Measurements from ENCODE around the gene SETBP1. TPM values are rescaled to one million over a fixed set of nuclear protein-coding genes. Genes with fewer than 3 reads are reported as not detected.

The SETBP1 gene
- total and polyA plus RNA-seq, 9 of the 15 experiments (the other 6 are each of a cell fraction or from before 2014, with no cell fraction given), result under 0.01 to 0.13 (median 0.04) TPM

DNA sequence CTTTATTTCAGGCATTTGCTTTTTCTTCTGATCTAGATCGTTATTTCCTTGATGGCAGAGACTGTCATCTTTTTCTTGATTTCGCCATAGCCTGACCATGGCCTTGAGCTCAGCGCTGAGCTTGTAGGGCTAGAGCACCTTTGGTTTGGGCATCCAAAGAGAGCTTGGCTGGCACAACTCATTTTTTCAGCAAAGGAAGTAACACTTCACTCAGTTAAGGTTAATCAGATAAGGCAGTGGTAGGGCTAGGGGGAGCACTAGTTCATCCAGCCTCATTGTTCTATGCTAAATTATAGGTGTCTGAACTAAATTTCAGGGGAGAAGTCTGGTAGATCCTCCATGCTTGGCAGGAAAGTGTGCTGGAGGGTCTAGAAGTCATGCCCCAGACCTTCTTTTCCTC, 125.0 kb downstream of the SETBP1 start:
- WGBS (ENCODE audit: insufficient coverage, low coverage, missing lambda C conversion rate), result 0% methylated on average over 3 of the region's 3 CpGs
- no peaks in the 10 kb centered on the region for H3K4me1 ChIP-seq (replicated peaks in 1 of 2; ENCODE audit: control insufficient read depth in 2 of 2, insufficient read depth in 2 of 2, low read length in 2 of 2)
- in situ Hi-C loops (cut with MboI), result no loop called here
- no peak overlapping the region for H3K27ac ChIP-seq (ENCODE audit: extremely low read depth, low read depth, low read length)
- H3K9ac ChIP-seq (ENCODE audit: insufficient read depth in 1 of 2, low read depth in 2 of 2, low read length in 2 of 2), result no peak overlapping the region
- intact Hi-C loops (cut with micrococcal nuclease), result no loop called here
- FAIRE-seq, result no peak
- CTCF ChIA-PET (ENCODE audit: low intra/inter-chr PET ratio), result interaction anchor here (1.3 kb wide), 1 partner anchor 407 kb away, joined by 3 read pairs; no protein-coding TSS in a partner anchor
- H2AFZ ChIP-seq (ENCODE audit: low read depth, low read length), result no peak overlapping the region
- no peaks in the 10 kb centered on the region for H3K9me1 ChIP-seq (ENCODE audit: control insufficient read depth, insufficient read depth, low read length)
- ATAC-seq, result no peak
- TF ChIP-seq MTA3 (IDR thresholded peaks at IDR 0.05; ENCODE audit: borderline replicate concordance) (no peak), CXXC5 (CRISPR knock-in tag; IDR thresholded peaks at IDR 0.05) (no peak), CTBP1 (IDR thresholded peaks at IDR 0.05; ENCODE audit: borderline replicate concordance) (no peak), LARP7 (IDR thresholded peaks at IDR 0.05) (no peak), ZC3H11A (IDR thresholded peaks at IDR 0.05; ENCODE audit: low read depth, low read length) (no peak), HDAC1 (IDR thresholded peaks at IDR 0.05) (no peak), CBFA2T3 (IDR thresholded peaks at IDR 0.05) (no peak), SMAD3 (CRISPR knock-in tag; conservative IDR thresholded peaks at IDR 0.05) (no peak), SMARCC2 (IDR thresholded peaks at IDR 0.05; ENCODE audit: low read depth) (no peak)
- TF ChIP-seq, protein P1, sequence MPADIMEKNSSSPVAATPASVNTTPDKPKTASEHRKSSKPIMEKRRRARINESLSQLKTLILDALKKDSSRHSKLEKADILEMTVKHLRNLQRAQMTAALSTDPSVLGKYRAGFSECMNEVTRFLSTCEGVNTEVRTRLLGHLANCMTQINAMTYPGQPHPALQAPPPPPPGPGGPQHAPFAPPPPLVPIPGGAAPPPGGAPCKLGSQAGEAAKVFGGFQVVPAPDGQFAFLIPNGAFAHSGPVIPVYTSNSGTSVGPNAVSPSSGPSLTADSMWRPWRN (IDR thresholded peaks at IDR 0.05; ENCODE audit: low read depth), result no peak
- TF ChIP-seq, protein P2, sequence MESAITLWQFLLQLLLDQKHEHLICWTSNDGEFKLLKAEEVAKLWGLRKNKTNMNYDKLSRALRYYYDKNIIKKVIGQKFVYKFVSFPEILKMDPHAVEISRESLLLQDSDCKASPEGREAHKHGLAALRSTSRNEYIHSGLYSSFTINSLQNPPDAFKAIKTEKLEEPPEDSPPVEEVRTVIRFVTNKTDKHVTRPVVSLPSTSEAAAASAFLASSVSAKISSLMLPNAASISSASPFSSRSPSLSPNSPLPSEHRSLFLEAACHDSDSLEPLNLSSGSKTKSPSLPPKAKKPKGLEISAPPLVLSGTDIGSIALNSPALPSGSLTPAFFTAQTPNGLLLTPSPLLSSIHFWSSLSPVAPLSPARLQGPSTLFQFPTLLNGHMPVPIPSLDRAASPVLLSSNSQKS (CRISPR knock-in tag; IDR thresholded peaks at IDR 0.05), result no peak
- no peak for DNase-seq (ENCODE audit: extremely low read depth in 1 of 4, low spot score in 3 of 4)
- no peaks in the 10 kb centered on the region for H3K27me3 ChIP-seq (ENCODE audit: control insufficient read depth in 2 of 2, insufficient read depth in 2 of 2, low read length in 2 of 2)
- BruUV-seq (replicated peaks), result no TSS peak
- H3K79me2 ChIP-seq (ENCODE audit: control insufficient read depth, insufficient read depth, low read length), result no peaks in the 10 kb centered on the region
- H3K4me2 ChIP-seq (ENCODE audit: insufficient read depth, low read length), result no peak overlapping the region
- no peaks in the 10 kb centered on the region; the same call in 1 of the 2 replicates for H4K20me1 ChIP-seq (replicated peaks; ENCODE audit: control insufficient read depth, insufficient read depth, low read length)
- no peak overlapping the region for H3K4me3 ChIP-seq
- POLR2A ChIA-PET, result no interaction called here
- H3K36me3 ChIP-seq (ENCODE audit: control insufficient read depth, insufficient read depth, low read length), result no peaks in the 10 kb centered on the region
- H3K9me3 ChIP-seq (replicated peaks; ENCODE audit: control insufficient read depth, insufficient read depth, low read depth, low read length), result no peaks in the 10 kb centered on the region
